HS-5 (cell line): ENCODE measurements around the gene TGIF1.
"Not testable (repeated sequence)": the region's sequence is repeated elsewhere in the genome, so short reads cannot be mapped to it uniquely, and the experiment has no call there.

Experiments
- DNase-seq: peaks from one replicate; pipeline ENCODE4 v3.0.0-alpha.2; 2012; ENCODE audit warnings: low read depth

The TGIF1 gene

DNA sequence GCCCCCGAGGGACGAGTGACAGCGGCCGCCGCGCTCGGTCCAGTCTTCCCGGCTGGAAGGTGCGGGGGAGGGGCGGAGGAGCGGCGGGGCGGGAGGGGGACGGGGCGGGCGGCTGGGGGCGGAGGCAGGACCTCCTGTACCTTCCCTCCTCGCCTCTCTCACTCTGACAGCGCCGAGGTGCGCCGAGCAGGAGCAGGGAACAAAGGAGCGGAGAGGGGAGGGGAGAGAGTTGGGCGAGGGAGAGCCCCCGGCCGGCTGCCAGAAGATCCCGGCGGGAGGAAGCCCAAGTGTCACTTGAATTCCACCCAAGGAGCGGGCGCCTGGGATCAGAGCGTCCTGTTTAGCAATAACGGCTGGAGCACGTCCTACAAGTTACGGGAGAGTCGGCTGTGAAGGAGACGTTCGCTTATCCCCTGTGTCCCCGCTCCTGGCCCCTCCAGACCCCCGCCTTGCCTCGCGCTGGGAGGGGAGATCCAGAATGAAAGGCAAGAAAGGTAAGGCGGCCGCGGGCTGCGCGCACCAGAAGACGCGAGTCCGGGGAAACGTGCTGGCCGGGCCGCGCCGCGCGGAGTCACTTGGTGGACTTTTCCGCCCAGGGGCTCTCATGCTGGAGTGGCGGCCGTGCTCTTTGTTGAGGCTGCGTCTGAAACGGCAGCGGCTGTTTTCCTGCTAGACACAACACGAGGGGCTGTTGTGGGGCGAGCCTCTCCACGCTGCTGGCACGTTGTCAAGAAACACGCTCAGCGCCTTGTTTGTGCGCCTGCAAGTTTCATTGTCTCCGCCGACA lies at the start of gene TGIF1:
Gene TGIF1, plus strand, starts transcription at position 161 of the 787 bp plus-strand sequence. Its CDS starts 318 bp downstream, at position 479.
- DNase-seq: no peak

GRCh38 chr18:3400567-3401296 lies 49.2 kb upstream of the TGIF1 start:
- DNase-seq: no peak

DNA sequence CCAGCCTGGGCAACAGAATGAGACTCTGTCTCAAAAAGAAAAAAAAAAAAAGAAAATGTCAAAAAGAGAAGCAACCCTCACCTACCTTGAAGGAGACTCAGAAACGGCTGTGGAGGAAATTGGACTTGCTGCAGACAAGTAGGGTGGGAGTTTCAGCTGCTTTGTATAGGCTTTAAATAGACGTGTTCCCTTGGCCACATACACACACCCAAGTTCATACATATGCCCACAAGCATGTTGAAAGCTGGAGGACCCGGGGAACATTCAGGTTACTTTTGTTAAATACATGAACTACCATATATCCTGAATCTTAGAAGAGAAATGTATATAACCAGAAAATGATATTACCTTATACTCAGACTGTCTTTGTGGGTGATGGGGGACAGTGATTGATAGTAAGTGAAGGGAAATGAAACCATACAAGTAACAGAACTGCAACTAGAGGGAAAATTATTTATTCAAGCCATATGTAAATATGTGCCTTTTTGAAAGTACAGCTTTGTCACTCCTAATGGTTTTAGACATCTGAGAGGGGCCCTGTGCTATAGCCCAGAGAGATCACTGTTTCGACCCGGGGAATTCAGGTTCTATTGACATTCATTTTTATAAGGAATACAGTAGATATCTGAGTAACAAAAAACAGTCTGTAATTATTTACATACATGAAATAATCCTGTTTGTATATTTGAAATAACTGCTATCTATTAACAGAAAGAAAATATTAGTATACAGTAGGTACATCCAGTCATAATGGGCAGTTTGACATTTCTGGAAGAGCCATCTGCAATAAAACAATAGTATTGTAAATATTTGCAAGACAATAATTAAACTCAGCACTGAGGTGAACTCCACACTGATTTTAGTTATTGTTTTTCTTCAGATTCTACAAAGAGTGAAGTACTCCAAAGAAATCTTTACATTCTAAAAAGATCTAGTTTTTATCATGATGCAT lies 48.0 kb upstream of the TGIF1 start:
- DNase-seq: no peak

- DNase-seq: peak; percentile 13
Observed at GRCh38 chr18:3402982-3403451, 47.0 kb upstream of the TGIF1 start.

DNA sequence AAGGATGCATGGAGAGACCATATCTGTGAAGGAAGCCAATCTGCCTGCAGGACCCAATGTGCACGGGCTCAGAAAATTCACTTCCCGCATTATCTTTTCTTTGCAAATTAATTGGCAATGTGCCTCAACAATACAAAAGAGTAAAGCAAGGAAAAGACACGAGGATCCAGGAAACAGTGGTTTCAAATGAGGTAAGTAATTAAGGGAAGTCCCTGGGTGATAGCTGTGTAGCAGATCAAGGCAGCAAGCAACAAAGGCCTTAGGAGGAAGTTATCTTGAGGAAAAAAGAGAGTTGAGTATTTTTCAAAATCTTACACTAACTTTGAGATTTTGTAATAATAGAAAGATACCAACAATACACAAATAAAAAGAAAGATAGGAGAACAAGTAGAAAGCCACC lies 44.3 kb upstream of the TGIF1 start:
- DNase-seq: no peak

DNA sequence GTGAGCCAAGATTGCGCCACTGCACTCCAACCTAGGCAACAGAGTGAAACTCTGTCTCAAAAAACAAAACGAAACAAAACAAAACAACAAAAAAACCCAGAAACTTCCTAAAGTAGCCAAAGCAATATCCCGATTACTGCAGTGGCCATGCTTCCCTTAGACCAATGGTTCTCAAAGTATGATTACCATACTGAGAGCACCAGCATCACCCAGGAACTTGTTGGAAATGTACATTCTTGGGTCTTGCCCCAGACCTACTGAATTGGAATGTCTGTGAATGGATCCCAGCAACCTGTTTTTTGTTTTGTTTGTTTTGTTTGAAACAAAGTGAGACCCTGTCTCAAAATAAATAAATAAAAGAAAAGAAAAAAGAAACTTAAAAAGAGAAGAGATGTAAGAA lies 41.9 kb upstream of the TGIF1 start:
- DNase-seq: no peak

DNA sequence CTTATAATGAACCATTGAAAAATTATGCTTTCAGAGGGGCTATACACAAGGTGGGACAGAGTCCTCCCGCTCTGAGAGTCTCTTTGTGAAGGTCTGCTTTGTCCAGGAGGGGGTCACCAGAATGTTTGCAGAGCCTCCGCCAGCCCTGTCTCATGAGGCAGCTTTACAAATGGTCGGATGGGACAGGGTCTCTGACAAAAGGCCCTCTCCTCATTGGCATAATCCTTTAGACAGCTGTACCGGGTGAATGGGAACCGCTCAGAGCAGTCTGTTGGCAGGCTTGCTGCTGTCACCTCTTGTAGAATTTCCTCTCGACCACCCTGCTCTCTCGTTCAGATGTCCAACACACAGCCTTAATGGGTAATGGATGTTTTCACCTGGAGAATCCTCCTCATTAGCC lies 40.2 kb upstream of the TGIF1 start:
- no peak for DNase-seq

DNA sequence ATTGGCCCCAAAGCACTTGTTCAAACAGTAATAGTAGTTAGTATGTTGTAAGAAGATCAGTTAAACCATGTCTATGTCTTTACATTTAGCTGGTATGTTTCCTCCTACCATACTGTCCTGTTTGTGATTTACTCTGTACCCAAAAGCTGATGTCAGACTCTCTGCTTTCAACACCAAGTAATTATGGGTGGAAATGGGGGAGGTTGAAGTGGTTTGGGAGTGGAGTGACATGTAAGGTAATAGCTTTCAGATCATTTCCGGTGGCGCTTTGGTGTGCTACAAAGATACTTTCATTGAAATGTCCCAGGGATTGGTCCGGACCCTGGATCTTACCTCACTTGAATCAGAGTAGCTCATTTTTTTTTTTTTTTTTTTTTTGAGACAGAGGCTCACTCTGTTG lies 39.7 kb upstream of the TGIF1 start:
- no peak for DNase-seq

DNA sequence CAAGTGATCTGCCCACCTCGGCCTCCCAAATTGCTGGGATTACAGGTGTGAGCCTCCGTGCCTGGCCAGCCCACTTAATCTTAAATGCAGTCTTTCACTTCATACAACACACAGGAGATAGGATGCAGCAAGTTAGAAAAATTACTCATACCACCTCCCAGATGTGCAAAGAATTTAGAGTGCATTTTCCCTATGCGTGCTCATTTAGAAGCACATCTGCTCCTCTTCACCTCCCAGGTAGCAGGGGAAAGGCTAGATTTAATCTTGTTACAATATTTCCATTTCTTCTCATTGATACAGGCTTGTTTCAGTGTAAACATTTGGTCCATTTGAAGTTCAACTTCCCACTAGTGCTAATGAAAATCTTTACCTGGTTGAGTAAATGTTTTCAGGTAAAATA lies 39.1 kb upstream of the TGIF1 start:
- not testable (repeated sequence) for DNase-seq

- no peak for DNase-seq
Observed at GRCh38 chr18:3411327-3411726, 38.6 kb upstream of the TGIF1 start.

- DNase-seq: no peak
Observed at GRCh38 chr18:3411854-3412268, 38.1 kb upstream of the TGIF1 start.

- DNase-seq: not testable (repeated sequence)
Observed at GRCh38 chr18:3412528-3412927, 37.4 kb upstream of the TGIF1 start.

DNA sequence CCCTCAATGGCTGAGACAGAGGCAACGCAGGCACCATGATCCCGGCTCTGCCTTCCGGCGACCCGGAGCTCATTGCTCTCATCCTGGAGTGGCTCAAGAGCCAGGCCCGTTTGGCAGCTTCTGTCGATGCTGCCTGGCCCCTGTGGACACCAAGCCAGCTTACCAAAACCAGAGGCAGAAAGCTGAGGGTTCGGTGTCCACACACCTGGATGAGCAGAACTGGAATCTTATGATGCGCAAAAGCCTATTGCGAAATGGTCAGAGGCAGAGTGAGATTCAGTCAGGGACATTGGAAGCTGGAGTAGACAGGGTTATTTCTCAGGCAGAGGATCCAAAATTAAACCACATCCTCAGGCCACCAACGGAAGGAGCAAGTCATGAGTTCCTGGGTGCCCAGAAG lies 34.9 kb upstream of the TGIF1 start:
- DNase-seq: no peak

DNA sequence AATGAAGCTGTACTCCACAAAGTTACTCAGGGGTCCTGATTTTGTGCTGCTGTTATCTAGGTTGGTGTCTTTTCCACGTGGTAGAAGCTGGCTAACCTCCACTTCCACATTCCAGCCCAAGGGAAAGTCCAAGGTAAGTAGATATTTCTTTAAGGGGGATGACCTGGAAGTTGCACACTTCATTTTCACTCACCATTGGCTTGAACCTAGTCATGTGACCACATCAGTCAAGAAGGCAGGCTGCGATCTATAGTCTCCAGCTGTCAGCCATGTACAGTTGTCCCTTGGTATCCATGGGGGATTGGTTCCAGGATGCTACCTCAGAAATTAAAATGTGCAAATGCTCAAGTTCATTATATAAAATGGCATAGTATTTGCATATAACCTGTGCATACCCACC lies 31.9 kb upstream of the TGIF1 start:
- no peak for DNase-seq

DNA sequence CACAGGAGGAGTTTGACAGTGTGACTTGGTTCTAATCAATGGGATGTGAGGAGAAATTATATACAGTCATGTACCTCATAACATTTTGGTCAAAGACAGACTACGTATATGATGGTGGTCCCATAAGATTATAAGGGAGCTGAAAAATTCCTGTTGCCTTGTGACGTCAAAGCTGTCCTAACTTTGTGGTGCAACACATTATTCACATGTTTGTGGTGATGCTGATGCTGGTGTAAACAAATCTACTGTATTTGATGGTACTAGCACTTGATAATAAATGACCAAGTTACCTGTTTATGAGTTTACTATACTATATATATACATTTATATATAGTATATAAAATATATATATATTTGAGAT lies 29.1 kb upstream of the TGIF1 start:
- DNase-seq: no peak

DNA sequence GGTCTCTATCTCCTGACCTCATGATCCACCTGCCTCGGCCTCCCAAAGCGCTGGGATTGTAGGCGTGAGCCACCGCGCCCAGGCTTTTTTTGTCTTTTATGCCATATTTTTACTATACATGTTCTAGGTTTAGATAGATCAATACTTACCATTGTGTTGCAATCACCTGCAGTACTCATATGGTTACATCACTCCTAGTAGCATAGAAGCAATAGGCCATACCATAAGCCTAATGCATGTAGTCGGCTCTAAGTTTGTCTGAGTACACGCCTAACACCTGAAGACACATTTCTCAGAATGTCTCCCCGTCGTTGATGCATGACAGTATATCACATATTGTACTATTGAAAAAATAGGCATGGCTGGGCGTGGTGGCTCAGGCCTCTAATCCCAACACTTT lies 27.1 kb upstream of the TGIF1 start:
- DNase-seq: no peak

DNA sequence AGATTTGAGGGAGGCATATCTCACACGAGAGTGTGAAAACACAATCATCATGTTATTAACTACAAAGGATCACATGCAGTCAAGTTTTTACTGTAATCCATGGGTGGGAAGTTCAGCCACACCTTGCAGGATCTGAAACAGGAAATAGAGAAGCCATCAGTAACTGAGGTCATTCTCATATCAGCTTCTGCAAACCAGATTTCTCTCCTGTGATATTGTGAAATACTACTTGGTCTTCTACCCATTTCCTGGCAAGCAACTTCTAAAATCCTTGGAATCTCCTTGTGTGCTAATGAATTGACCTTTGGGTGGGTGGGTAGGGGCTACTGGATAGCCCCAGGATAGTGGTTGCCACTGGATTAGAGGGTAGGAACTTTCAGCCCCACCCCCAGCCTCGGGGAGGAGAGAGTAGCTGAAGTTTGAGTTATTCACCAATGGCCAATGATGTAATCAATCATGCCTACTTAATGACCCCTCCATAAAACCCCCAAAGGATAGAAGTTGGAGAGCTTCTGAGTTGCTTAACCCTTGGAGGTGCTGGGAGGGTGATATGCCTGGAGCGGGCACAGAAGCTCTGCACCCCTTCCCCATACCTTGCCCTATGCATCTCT lies 25.6 kb upstream of the TGIF1 start:
- DNase-seq: no peak

GRCh38 chr18:3425030-3425429 lies 24.9 kb upstream of the TGIF1 start:
- no peak for DNase-seq

- DNase-seq: no peak
Observed at GRCh38 chr18:3425446-3425845, 24.5 kb upstream of the TGIF1 start.

- no peak for DNase-seq
Observed at GRCh38 chr18:3426074-3426473, 23.9 kb upstream of the TGIF1 start.

GRCh38 chr18:3427944-3428343 lies 22.0 kb upstream of the TGIF1 start:
- DNase-seq: no peak

DNA sequence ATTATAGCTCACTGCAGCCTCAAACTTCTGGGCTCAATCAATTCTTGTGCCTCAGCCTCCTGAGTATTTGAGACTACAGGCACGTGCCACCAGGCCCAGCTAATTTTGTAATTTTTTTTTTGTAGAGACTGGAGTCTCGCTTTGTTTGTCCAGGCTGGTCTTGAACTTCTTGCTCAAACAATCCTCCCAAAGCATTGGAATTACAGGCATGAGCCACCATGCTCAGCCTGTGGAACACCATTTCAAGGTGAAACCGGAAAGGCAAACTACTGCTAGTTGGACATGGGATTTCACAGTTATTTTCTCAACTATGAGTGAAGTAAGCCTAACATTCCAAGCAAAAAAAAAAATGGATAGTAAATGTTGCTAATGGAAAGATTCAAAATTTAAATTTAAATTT lies 20.9 kb upstream of the TGIF1 start:
- DNase-seq: no peak
